ENCODE data around the gene NXNL2. TPM values are rescaled to one million over a fixed set of nuclear protein-coding genes. Genes with fewer than 3 reads are reported as not detected.

NXNL2 gene
- total and polyA plus RNA-seq, 4 donors, result 0.09 to 0.14 TPM; not detected in 2

DNA sequence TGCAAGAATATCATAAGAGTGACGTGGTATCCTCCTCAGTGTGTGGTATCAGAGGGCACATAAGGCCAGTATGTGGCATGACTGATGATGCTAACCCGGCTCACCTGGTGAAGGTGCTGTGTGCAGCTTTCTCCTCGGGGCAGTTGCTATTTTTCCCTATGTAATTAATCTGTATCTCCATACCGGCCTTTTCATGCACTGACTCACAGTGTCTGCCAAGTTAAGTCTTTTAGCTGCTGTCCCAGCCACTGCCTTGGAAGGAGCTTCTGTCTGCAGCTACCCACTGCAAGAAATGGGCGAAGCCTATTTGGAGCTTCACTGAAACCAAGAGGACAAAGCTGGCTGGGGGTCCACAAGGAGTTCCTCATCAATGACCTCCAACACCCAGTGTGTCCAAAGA lies 46.0 kb downstream of the NXNL2 start:
- no peak for DNase-seq (ENCODE audit: low spot score)

More for the DNA sequence above, 46.0 kb downstream of the NXNL2 start:
- H3K36me3 ChIP-seq (ENCODE audit: control insufficient read depth in 4 of 4, insufficient read depth in 3 of 4, low read depth in 1 of 4, low read length in 3 of 4), result no peaks in the 10 kb centered on the region
- no peak overlapping the region for H3K27ac ChIP-seq (ENCODE audit: low read depth in 1 of 2, low read length in 2 of 2)
- WGBS, result 82% methylated on average over 5 of the region's 5 CpGs
- no peaks in the 10 kb centered on the region for H3K9me3 ChIP-seq (ENCODE audit: control insufficient read depth in 4 of 4, low read length in 3 of 4)
- no peak overlapping the region for H3K9ac ChIP-seq (ENCODE audit: low read depth in 1 of 2, low read length in 2 of 2)
- H3K4me1 ChIP-seq (ENCODE audit: control insufficient read depth in 4 of 4, insufficient read depth in 4 of 4, low read length in 3 of 4), result peaks cover 0 to 6% (median 1%) of the 10 kb centered on the region in 4 donors
- no peak overlapping the region for H3K4me3 ChIP-seq (ENCODE audit: low read depth in 1 of 3, low read length in 3 of 3)
- no peaks in the 10 kb centered on the region for H3K27me3 ChIP-seq (ENCODE audit: control insufficient read depth in 4 of 4, insufficient read depth in 4 of 4, low read length in 3 of 4)
- TF ChIP-seq FOXA2 (IDR thresholded peaks at IDR 0.05) (no peak), JUND (IDR thresholded peaks at IDR 0.05) (no peak), RAD21 (IDR thresholded peaks at IDR 0.05) (no peak), EGR1 (IDR thresholded peaks at IDR 0.05; ENCODE audit: low read depth in 2 of 2) (no peak), HNF4G (IDR thresholded peaks at IDR 0.05) (no peak), TAF1 (conservative IDR thresholded peaks at IDR 0.05) (no peak), YY1 (IDR thresholded peaks at IDR 0.05) (no peak), RXRA (IDR thresholded peaks at IDR 0.05) (no peak), SP1 (IDR thresholded peaks at IDR 0.05) (no peak), NR2F2 (IDR thresholded peaks at IDR 0.05) (no peak), GABPA (IDR thresholded peaks at IDR 0.05 in 1 of 2, conservative IDR thresholded peaks at IDR 0.05 in 1 of 2) (no peak), FOXA1 (IDR thresholded peaks at IDR 0.05) (no peak), HNF4A (conservative IDR thresholded peaks at IDR 0.05) (no peak)
- TF ChIP-seq, protein P1, sequence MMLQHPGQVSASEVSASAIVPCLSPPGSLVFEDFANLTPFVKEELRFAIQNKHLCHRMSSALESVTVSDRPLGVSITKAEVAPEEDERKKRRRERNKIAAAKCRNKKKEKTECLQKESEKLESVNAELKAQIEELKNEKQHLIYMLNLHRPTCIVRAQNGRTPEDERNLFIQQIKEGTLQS (IDR thresholded peaks at IDR 0.05), result no peak
- TF ChIP-seq, protein P2, sequence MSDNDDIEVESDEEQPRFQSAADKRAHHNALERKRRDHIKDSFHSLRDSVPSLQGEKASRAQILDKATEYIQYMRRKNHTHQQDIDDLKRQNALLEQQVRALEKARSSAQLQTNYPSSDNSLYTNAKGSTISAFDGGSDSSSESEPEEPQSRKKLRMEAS (IDR thresholded peaks at IDR 0.05), result no peak
- TF ChIP-seq, protein P3, sequence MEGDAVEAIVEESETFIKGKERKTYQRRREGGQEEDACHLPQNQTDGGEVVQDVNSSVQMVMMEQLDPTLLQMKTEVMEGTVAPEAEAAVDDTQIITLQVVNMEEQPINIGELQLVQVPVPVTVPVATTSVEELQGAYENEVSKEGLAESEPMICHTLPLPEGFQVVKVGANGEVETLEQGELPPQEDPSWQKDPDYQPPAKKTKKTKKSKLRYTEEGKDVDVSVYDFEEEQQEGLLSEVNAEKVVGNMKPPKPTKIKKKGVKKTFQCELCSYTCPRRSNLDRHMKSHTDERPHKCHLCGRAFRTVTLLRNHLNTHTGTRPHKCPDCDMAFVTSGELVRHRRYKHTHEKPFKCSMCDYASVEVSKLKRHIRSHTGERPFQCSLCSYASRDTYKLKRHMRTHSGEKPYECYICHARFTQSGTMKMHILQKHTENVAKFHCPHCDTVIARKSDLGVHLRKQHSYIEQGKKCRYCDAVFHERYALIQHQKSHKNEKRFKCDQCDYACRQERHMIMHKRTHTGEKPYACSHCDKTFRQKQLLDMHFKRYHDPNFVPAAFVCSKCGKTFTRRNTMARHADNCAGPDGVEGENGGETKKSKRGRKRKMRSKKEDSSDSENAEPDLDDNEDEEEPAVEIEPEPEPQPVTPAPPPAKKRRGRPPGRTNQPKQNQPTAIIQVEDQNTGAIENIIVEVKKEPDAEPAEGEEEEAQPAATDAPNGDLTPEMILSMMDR (IDR thresholded peaks at IDR 0.05; ENCODE audit: low read depth, low read length, missing input control), result no peak
- TF ChIP-seq, protein P4, sequence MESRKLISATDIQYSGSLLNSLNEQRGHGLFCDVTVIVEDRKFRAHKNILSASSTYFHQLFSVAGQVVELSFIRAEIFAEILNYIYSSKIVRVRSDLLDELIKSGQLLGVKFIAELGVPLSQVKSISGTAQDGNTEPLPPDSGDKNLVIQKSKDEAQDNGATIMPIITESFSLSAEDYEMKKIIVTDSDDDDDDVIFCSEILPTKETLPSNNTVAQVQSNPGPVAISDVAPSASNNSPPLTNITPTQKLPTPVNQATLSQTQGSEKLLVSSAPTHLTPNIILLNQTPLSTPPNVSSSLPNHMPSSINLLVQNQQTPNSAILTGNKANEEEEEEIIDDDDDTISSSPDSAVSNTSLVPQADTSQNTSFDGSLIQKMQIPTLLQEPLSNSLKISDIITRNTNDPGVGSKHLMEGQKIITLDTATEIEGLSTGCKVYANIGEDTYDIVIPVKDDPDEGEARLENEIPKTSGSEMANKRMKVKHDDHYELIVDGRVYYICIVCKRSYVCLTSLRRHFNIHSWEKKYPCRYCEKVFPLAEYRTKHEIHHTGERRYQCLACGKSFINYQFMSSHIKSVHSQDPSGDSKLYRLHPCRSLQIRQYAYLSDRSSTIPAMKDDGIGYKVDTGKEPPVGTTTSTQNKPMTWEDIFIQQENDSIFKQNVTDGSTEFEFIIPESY (IDR thresholded peaks at IDR 0.05), result no peak
- TF ChIP-seq, protein P5, sequence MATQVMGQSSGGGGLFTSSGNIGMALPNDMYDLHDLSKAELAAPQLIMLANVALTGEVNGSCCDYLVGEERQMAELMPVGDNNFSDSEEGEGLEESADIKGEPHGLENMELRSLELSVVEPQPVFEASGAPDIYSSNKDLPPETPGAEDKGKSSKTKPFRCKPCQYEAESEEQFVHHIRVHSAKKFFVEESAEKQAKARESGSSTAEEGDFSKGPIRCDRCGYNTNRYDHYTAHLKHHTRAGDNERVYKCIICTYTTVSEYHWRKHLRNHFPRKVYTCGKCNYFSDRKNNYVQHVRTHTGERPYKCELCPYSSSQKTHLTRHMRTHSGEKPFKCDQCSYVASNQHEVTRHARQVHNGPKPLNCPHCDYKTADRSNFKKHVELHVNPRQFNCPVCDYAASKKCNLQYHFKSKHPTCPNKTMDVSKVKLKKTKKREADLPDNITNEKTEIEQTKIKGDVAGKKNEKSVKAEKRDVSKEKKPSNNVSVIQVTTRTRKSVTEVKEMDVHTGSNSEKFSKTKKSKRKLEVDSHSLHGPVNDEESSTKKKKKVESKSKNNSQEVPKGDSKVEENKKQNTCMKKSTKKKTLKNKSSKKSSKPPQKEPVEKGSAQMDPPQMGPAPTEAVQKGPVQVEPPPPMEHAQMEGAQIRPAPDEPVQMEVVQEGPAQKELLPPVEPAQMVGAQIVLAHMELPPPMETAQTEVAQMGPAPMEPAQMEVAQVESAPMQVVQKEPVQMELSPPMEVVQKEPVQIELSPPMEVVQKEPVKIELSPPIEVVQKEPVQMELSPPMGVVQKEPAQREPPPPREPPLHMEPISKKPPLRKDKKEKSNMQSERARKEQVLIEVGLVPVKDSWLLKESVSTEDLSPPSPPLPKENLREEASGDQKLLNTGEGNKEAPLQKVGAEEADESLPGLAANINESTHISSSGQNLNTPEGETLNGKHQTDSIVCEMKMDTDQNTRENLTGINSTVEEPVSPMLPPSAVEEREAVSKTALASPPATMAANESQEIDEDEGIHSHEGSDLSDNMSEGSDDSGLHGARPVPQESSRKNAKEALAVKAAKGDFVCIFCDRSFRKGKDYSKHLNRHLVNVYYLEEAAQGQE (IDR thresholded peaks at IDR 0.05), result no peak

All from liver (tissue), 9 donors.